ENCODE data around the gene HTR7. TPM values are rescaled to one million over a fixed set of nuclear protein-coding genes. Genes with fewer than 3 reads are reported as not detected.

HTR7 gene
- total and polyA plus RNA-seq, 7 experiments from 2014 or later = 0.11 to 0.32 (median 0.13) TPM; not detected in 4

GRCh38 chr10:90788199-90788491, 69.7 kb downstream of the HTR7 start:
- peaks cover 6 to 15% (median 15%) of the 10 kb centered on the region in 5 donors for H3K27me3 Mint-ChIP-seq
- Histone ChIP-seq H3K27ac (ENCODE audit: low read depth, low read length) (no peak overlapping the region), H3K36me3 (ENCODE audit: control insufficient read depth in 2 of 3, insufficient read depth in 3 of 3, low read length in 3 of 3) (no peaks in the 10 kb centered on the region), H3K4me3 (ENCODE audit: low read length) (no peak overlapping the region), H3K27me3 (ENCODE audit: control insufficient read depth in 2 of 2, insufficient read depth in 2 of 2, low read length in 2 of 2) (no peaks in the 10 kb centered on the region), H3K9me3 (ENCODE audit: control insufficient read depth in 2 of 3, low read length in 3 of 3) (no peaks in the 10 kb centered on the region), H3K4me1 (ENCODE audit: control insufficient read depth in 2 of 2, insufficient read depth in 2 of 2, low read length in 2 of 2) (no peaks in the 10 kb centered on the region)
- ChIA-PET CTCF (interaction anchor here (0.6 to 1.3 kb wide), 2 partner anchors 989 to 993 kb away, joined by 3 to 4 read pairs; no protein-coding TSS in a partner anchor), POLR2A (no interaction called here)
- no peak overlapping the region for H3K4me3 Mint-ChIP-seq
- intact Hi-C loops (cut with micrococcal nuclease) = loop anchor here (1.0 to 5.0 kb wide), 4 partner anchors 37 to 1361 kb away; no protein-coding TSS in a partner anchor
- peaks cover 0 to 3% (median 0%) of the 10 kb centered on the region in 7 donors for H3K4me1 Mint-ChIP-seq
- DNase-seq (no peak), ATAC-seq (no peak)
- no peaks in the 10 kb centered on the region for H3K9me3 Mint-ChIP-seq
- H3K27ac Mint-ChIP-seq = no peak overlapping the region
- no peaks in the 10 kb centered on the region for H3K36me3 Mint-ChIP-seq

DNA sequence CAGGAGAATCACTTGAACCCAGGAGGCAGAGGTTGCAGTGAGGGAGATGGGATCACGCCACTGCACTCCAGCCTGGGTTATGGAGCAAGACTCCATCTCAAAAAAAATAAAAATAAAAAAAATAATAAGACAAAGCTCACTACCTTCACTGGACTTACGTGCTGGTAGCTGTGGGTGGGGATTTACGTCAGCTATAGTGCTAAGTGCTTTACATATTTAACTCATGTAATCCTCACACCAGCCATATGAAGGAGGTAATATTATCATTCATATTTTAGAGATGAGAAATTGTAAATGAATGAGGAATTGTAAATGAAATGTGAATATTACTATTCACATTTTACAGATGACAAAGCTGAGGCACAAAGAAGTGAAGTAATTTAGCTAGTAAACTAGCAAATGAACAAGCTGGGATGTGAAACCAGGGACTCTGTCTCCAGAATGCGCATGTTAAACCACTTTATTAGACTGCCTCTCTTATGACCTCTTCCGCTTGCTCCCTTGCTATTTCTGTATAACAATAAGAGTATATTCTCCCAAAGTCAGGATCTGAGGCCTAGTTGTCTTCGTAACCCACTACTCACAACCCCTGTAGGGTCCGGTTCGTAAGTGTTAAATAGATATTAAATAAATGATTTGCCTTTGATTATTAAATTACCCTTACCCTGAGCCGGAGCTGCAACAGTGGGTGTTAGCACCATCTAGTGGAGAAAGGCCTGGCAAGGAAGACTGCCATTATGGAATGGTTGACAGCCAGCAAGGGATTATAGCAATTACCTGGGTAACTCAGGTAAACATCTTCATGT, 70.2 kb downstream of the HTR7 start:
- no peak overlapping the region for H3K4me3 ChIP-seq (ENCODE audit: low read length)
- no peaks in the 10 kb centered on the region for H3K36me3 ChIP-seq (ENCODE audit: control insufficient read depth in 2 of 3, insufficient read depth in 3 of 3, low read length in 3 of 3)
- no peak overlapping the region for H3K4me3 Mint-ChIP-seq
- ATAC-seq = peak; percentile 37
- peaks cover under 1 to 15% (median 9%) of the 10 kb centered on the region in 5 donors for H3K27me3 Mint-ChIP-seq
- H3K27ac ChIP-seq (ENCODE audit: low read depth, low read length) = no peak overlapping the region
- H3K27ac Mint-ChIP-seq = no peak overlapping the region
- H3K4me1 ChIP-seq (ENCODE audit: control insufficient read depth in 2 of 2, insufficient read depth in 2 of 2, low read length in 2 of 2) = no peaks in the 10 kb centered on the region
- intact Hi-C loops (cut with micrococcal nuclease) = loop anchor here (1.0 to 5.0 kb wide), 4 partner anchors 37 to 1360 kb away; no protein-coding TSS in a partner anchor
- peaks cover 0 to 3% (median 0%) of the 10 kb centered on the region in 7 donors for H3K4me1 Mint-ChIP-seq
- peak in 5 of 9 donors; percentile 2 to 24 (median 15) for DNase-seq
- POLR2A ChIA-PET = no interaction called here
- CTCF ChIA-PET = interaction anchor here (0.6 to 1.3 kb wide), 2 partner anchors 989 to 992 kb away, joined by 3 to 4 read pairs; no protein-coding TSS in a partner anchor
- H3K27me3 ChIP-seq (ENCODE audit: control insufficient read depth in 2 of 2, insufficient read depth in 2 of 2, low read length in 2 of 2) = no peaks in the 10 kb centered on the region
- no peaks in the 10 kb centered on the region for H3K36me3 Mint-ChIP-seq
- no peaks in the 10 kb centered on the region for H3K9me3 Mint-ChIP-seq
- no peaks in the 10 kb centered on the region for H3K9me3 ChIP-seq (ENCODE audit: control insufficient read depth in 2 of 3, low read length in 3 of 3)

- POLR2A ChIA-PET = no interaction called here
These were observed 72.1 kb downstream of the HTR7 start for GRCh38 chr10:90785782-90786181.

GRCh38 chr10:90784771-90785170, 73.1 kb downstream of the HTR7 start:
- POLR2A ChIA-PET = no interaction called here
- Mint-ChIP-seq H3K36me3 (no peaks in the 10 kb centered on the region), H3K4me1 (peaks cover 0 to 3% (median 0%) of the 10 kb centered on the region in 7 donors), H3K4me3 (no peak overlapping the region), H3K27ac (no peak overlapping the region), H3K27me3 (peaks cover 3 to 6% (median 3%) of the 10 kb centered on the region in 5 donors), H3K9me3 (no peaks in the 10 kb centered on the region)
- Histone ChIP-seq H3K27me3 (ENCODE audit: control insufficient read depth in 2 of 2, insufficient read depth in 2 of 2, low read length in 2 of 2) (no peaks in the 10 kb centered on the region), H3K27ac (ENCODE audit: low read depth, low read length) (no peak overlapping the region), H3K36me3 (ENCODE audit: control insufficient read depth in 2 of 3, insufficient read depth in 3 of 3, low read length in 3 of 3) (no peaks in the 10 kb centered on the region), H3K4me1 (ENCODE audit: control insufficient read depth in 2 of 2, insufficient read depth in 2 of 2, low read length in 2 of 2) (no peaks in the 10 kb centered on the region), H3K9me3 (ENCODE audit: control insufficient read depth in 2 of 3, low read length in 3 of 3) (no peaks in the 10 kb centered on the region), H3K4me3 (ENCODE audit: low read length) (no peak overlapping the region)
- CTCF ChIA-PET = no interaction called here
- DNase-seq (no peak), ATAC-seq (no peak)
- intact Hi-C loops (cut with micrococcal nuclease) = loop anchor here in 1 of 2 donors (5.0 kb wide), 1 partner anchor 1357 kb away; no protein-coding TSS in a partner anchor

More at GRCh38 chr10:90785782-90786181, 72.1 kb downstream of the HTR7 start:
- Mint-ChIP-seq H3K27me3 (peaks cover 0 to 8% (median 0%) of the 10 kb centered on the region in 5 donors), H3K36me3 (no peaks in the 10 kb centered on the region), H3K4me1 (peaks cover 0 to 3% (median 0%) of the 10 kb centered on the region in 7 donors), H3K9me3 (no peaks in the 10 kb centered on the region), H3K27ac (no peak overlapping the region), H3K4me3 (no peak overlapping the region)
- ATAC-seq = no peak
- Histone ChIP-seq H3K27me3 (ENCODE audit: control insufficient read depth in 2 of 2, insufficient read depth in 2 of 2, low read length in 2 of 2) (no peaks in the 10 kb centered on the region), H3K9me3 (ENCODE audit: control insufficient read depth in 2 of 3, low read length in 3 of 3) (no peaks in the 10 kb centered on the region), H3K27ac (ENCODE audit: low read depth, low read length) (no peak overlapping the region), H3K4me1 (ENCODE audit: control insufficient read depth in 2 of 2, insufficient read depth in 2 of 2, low read length in 2 of 2) (no peaks in the 10 kb centered on the region), H3K36me3 (ENCODE audit: control insufficient read depth in 2 of 3, insufficient read depth in 3 of 3, low read length in 3 of 3) (no peaks in the 10 kb centered on the region), H3K4me3 (ENCODE audit: low read length) (no peak overlapping the region)
- DNase-seq = no peak
- CTCF ChIA-PET = no interaction called here
- intact Hi-C loops (cut with micrococcal nuclease) = loop anchor here in 1 of 2 donors (5.0 kb wide), 1 partner anchor 1358 kb away; no protein-coding TSS in a partner anchor

DNA sequence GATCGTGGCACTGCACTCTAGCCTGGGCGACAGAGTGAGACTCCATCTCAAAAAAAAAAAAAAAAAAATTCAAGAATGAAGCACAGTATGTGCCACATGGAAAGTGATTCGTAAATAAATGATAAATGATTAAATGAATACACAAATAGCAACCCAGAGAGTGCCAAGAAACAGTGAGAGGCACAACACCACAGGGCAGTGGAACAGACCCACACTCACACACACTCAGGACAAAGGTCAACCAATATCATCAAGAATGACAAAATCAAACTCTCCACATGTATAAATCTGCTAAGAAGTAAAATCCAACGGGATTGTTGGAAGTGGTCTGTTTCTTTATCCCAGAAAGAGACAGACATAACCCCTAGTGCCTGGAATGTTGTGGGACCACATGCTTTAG, 77.4 kb downstream of the HTR7 start:
- CTCF ChIA-PET = no interaction called here
- intact Hi-C loops (cut with micrococcal nuclease) = no loop called here

GRCh38 chr10:90779548-90779947, 78.3 kb downstream of the HTR7 start:
- DNase-seq = no peak
- H3K4me3 Mint-ChIP-seq = no peak overlapping the region
- ATAC-seq = no peak
- Histone ChIP-seq H3K4me1 (ENCODE audit: control insufficient read depth in 2 of 2, insufficient read depth in 2 of 2, low read length in 2 of 2) (no peaks in the 10 kb centered on the region), H3K4me3 (ENCODE audit: low read length) (no peak overlapping the region), H3K27me3 (ENCODE audit: control insufficient read depth in 2 of 2, insufficient read depth in 2 of 2, low read length in 2 of 2) (no peaks in the 10 kb centered on the region), H3K9me3 (ENCODE audit: control insufficient read depth in 2 of 3, low read length in 3 of 3) (no peaks in the 10 kb centered on the region), H3K27ac (ENCODE audit: low read depth, low read length) (no peak overlapping the region), H3K36me3 (ENCODE audit: control insufficient read depth in 2 of 3, insufficient read depth in 3 of 3, low read length in 3 of 3) (no peaks in the 10 kb centered on the region)
- H3K9me3 Mint-ChIP-seq = peaks cover 0 to 3% (median 0%) of the 10 kb centered on the region in 11 donors
- no peaks in the 10 kb centered on the region for H3K36me3 Mint-ChIP-seq
- peaks cover 0 to 2% (median 0%) of the 10 kb centered on the region in 7 donors for H3K4me1 Mint-ChIP-seq
- peaks cover 8 to 13% (median 9%) of the 10 kb centered on the region in 5 donors for H3K27me3 Mint-ChIP-seq
- ChIA-PET POLR2A (no interaction called here), CTCF (no interaction called here)
- intact Hi-C loops (cut with micrococcal nuclease) = no loop called here
- H3K27ac Mint-ChIP-seq = no peak overlapping the region

More for the DNA sequence above, 77.4 kb downstream of the HTR7 start:
- no peaks in the 10 kb centered on the region for H3K4me1 ChIP-seq (ENCODE audit: control insufficient read depth in 2 of 2, insufficient read depth in 2 of 2, low read length in 2 of 2)
- peaks cover 0 to 3% (median 0%) of the 10 kb centered on the region in 11 donors for H3K9me3 Mint-ChIP-seq
- H3K9me3 ChIP-seq (ENCODE audit: control insufficient read depth in 2 of 3, low read length in 3 of 3) = no peaks in the 10 kb centered on the region
- no peak overlapping the region for H3K27ac Mint-ChIP-seq
- H3K4me3 ChIP-seq (ENCODE audit: low read length) = no peak overlapping the region
- DNase-seq (no peak), ATAC-seq (no peak)
- no peaks in the 10 kb centered on the region for H3K36me3 Mint-ChIP-seq
- H3K27ac ChIP-seq (ENCODE audit: low read depth, low read length) = no peak overlapping the region
- POLR2A ChIA-PET = no interaction called here
- H3K36me3 ChIP-seq (ENCODE audit: control insufficient read depth in 2 of 3, insufficient read depth in 3 of 3, low read length in 3 of 3) = no peaks in the 10 kb centered on the region
- H3K27me3 ChIP-seq (ENCODE audit: control insufficient read depth in 2 of 2, insufficient read depth in 2 of 2, low read length in 2 of 2) = no peaks in the 10 kb centered on the region
- H3K4me3 Mint-ChIP-seq = no peak overlapping the region
- peaks cover 5 to 13% (median 9%) of the 10 kb centered on the region in 5 donors for H3K27me3 Mint-ChIP-seq
- H3K4me1 Mint-ChIP-seq = no peaks in the 10 kb centered on the region
